Fibroblast of the aortic adventitia (primary cell): ENCODE results near the gene SLC1A3. TPM values are rescaled to one million over a fixed set of nuclear protein-coding genes. Genes with fewer than 3 reads are reported as not detected.

ENCODE experiments used
- DNase-seq: peaks from one replicate; pipeline ENCODE4 v3.0.0-alpha.2; 2010; ENCODE audit warnings: low read depth
- H3K4me3 ChIP-seq: 2 replicates; pipeline ENCODE4 v1.5.1; 2011; ENCODE audit warnings: low read depth, mild to moderate bottlenecking, control low read depth, low read length, moderate library complexity
- total RNA-seq: library from RNA; depleted of rRNA; stranded (reverse); fragments of >200 nt; gene quantifications from 2 replicates; pipeline ENCODE4 v1.2.3, GENCODE V29; 2012; ENCODE audit warnings: low replicate concordance
- TF ChIP-seq, protein P1 (sequence below): IDR thresholded peaks from 2 replicates; pipeline ENCODE4 v1.5.1; 2011; ENCODE audit warnings: mild to moderate bottlenecking, low read length, control low read depth, inconsistent platforms; ENCODE audit not compliant: insufficient read depth

Gene SLC1A3
- total RNA-seq, 1 donor = 3.7 TPM

DNA sequence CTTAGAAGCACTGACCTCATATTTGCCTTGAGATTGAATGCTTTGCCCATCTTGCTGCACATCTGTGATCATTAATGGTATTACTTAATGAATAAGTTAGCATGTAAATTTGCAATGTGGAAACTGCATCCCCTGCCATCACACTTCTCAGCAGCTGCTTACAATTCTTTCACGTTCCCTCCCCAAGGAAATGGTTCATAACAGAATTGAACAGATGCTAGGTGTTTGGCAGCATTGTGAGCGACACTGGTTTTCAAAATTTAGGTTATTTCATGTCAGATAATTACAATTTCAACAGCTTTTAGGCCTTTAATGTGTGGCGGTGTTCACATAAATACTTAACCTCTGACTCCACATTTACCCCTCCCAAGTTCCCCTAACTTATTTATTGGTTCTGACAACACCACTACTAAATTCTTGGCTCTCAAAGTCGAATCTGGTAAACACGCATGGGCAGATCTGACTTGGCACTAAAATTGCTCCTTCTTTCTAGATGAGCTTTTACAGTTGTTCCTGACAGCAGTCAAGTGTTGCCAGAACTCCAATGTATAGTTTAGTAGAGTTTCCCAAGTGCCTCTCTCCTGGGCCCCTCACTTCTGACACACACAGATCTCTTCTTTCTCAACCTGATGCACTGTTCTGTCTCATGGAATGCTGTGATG is 46.8 kb downstream of the SLC1A3 start:
- DNase-seq = no peak
- no peak overlapping the region for H3K4me3 ChIP-seq
- TF ChIP-seq, protein P1, sequence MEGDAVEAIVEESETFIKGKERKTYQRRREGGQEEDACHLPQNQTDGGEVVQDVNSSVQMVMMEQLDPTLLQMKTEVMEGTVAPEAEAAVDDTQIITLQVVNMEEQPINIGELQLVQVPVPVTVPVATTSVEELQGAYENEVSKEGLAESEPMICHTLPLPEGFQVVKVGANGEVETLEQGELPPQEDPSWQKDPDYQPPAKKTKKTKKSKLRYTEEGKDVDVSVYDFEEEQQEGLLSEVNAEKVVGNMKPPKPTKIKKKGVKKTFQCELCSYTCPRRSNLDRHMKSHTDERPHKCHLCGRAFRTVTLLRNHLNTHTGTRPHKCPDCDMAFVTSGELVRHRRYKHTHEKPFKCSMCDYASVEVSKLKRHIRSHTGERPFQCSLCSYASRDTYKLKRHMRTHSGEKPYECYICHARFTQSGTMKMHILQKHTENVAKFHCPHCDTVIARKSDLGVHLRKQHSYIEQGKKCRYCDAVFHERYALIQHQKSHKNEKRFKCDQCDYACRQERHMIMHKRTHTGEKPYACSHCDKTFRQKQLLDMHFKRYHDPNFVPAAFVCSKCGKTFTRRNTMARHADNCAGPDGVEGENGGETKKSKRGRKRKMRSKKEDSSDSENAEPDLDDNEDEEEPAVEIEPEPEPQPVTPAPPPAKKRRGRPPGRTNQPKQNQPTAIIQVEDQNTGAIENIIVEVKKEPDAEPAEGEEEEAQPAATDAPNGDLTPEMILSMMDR = no peak

- TF ChIP-seq, protein P1 = no peak
- no peak for DNase-seq
- no peak overlapping the region for H3K4me3 ChIP-seq
Observed at GRCh38 chr5:36654564-36654963, 48.2 kb downstream of the SLC1A3 start.

- no peak overlapping the region for H3K4me3 ChIP-seq
- no peak for DNase-seq
- TF ChIP-seq, protein P1 = no peak
Observed at GRCh38 chr5:36655161-36655560, 48.8 kb downstream of the SLC1A3 start.

GRCh38 chr5:36656556-36656955 is 50.1 kb downstream of the SLC1A3 start:
- no peak overlapping the region for H3K4me3 ChIP-seq
- DNase-seq = no peak
- TF ChIP-seq, protein P1 = no peak

DNA sequence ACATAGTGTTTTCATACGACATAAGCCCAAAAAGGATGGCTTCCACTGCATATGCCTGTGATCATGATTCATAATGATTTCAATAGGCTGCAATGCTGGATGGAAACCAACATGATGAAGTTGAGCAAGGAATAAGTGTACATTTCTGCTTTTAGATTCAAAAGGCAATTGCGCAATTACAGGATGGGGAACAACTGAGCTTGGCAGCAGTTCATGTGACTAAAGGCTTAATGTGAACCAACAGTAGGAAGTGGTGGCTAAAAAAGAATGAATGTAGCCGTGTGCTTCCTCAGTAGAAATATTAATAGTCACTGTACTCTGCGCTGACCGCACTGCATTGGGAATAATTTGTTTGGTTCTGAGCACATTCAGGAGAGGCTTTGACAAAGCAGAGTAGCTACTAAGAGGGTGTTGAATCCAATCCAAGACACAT is 51.2 kb downstream of the SLC1A3 start:
- TF ChIP-seq, protein P1 = no peak
- no peak overlapping the region for H3K4me3 ChIP-seq
- peak; percentile 100 for DNase-seq

- DNase-seq = no peak
- H3K4me3 ChIP-seq = no peak overlapping the region
Observed at GRCh38 chr5:36658038-36658756, 51.8 kb downstream of the SLC1A3 start.

More at GRCh38 chr5:36658038-36658756, 51.8 kb downstream of the SLC1A3 start:
- TF ChIP-seq, protein P1 = no peak
